Measurements from ENCODE around the gene HOXA9.

The HOXA9 gene

GRCh38 chr7:27152816-27153442 lies 12.4 kb downstream of the HOXA9 start:
- TF ChIP-seq CSDC2 (CRISPR knock-in tag; IDR thresholded peaks at IDR 0.05) = no peak
- TF ChIP-seq ZFP30 (CRISPR knock-in tag; IDR thresholded peaks at IDR 0.05) = no peak
- TF ChIP-seq ZFP3 (CRISPR knock-in tag; IDR thresholded peaks at IDR 0.05) = no peak
- TF ChIP-seq SNAI2 (CRISPR knock-in tag; IDR thresholded peaks at IDR 0.05) = no peak
- TF ChIP-seq TOX (CRISPR knock-in tag; IDR thresholded peaks at IDR 0.05; ENCODE audit: borderline replicate concordance) = no peak
- TF ChIP-seq CREB5 (CRISPR knock-in tag; IDR thresholded peaks at IDR 0.05; ENCODE audit: low read depth) = no peak
- TF ChIP-seq TSHZ2 (CRISPR knock-in tag; IDR thresholded peaks at IDR 0.05) = no peak
- TF ChIP-seq GLIS3 (CRISPR knock-in tag; IDR thresholded peaks at IDR 0.05) = no peak
- no peak for TF ChIP-seq ISL1 (CRISPR knock-in tag; IDR thresholded peaks at IDR 0.05)
- no peak for ATAC-seq

- ATAC-seq = peak; percentile 17
- TF ChIP-seq ZFP30 (CRISPR knock-in tag; IDR thresholded peaks at IDR 0.05) = no peak
Measured at GRCh38 chr7:27151931-27152815, 13.2 kb downstream of the HOXA9 start, which contains the start of gene HOXA3. TSS of gene HOXA3 (minus strand) at chr7:27152583. CDS start at chr7:27110640, 41,943 bp downstream.

GRCh38 chr7:27151341-27151930 lies 13.9 kb downstream of the HOXA9 start:
- no peak for ATAC-seq
- no peak for TF ChIP-seq BACH2 (CRISPR knock-in tag; IDR thresholded peaks at IDR 0.05; ENCODE audit: borderline replicate concordance)

GRCh38 chr7:27150568-27151340 lies 14.6 kb downstream of the HOXA9 start:
- TF ChIP-seq GLIS3 (CRISPR knock-in tag; IDR thresholded peaks at IDR 0.05) = no peak
- 0 out of 2 replicates have a peak, but pooled peaks have one; percentile 21 for TF ChIP-seq TSHZ2 (CRISPR knock-in tag; IDR thresholded peaks at IDR 0.05)
- peak; percentile 90 for ATAC-seq

GRCh38 chr7:27149842-27150567 lies 15.3 kb downstream of the HOXA9 start:
- ATAC-seq = no peak
- TF ChIP-seq BACH2 (CRISPR knock-in tag; IDR thresholded peaks at IDR 0.05; ENCODE audit: borderline replicate concordance) = no peak
